NT2/D1 (cell line): Measurements from ENCODE around the gene STK11.

Source experiments
- SUZ12 ChIP-seq: IDR thresholded peaks from 2 replicates; pipeline ENCODE4 v1.6.1; 2011; ENCODE audit not compliant: insufficient read length, insufficient read depth; ENCODE audit errors: extremely low read depth
- YY1 ChIP-seq: IDR thresholded peaks from 2 replicates; pipeline ENCODE4 v1.6.1; 2011; ENCODE audit not compliant: insufficient read length, insufficient read depth
- ZNF274 ChIP-seq: IDR thresholded peaks from 2 replicates; pipeline ENCODE4 v1.6.1; 2011; ENCODE audit warnings: mild to moderate bottlenecking, low read depth, low read length

GRCh38 chr19:1268226-1269064 lies 62.9 kb downstream of the STK11 start:
- TF ChIP-seq ZNF274 (no peak), YY1 (no peak), SUZ12 (no peak)
